Neuronal stem cell (in vitro differentiated cells): Measurements from ENCODE around the gene FAM151B. TPM values are rescaled to one million over a fixed set of nuclear protein-coding genes. Genes with fewer than 3 reads are reported as not detected.

Source experiments
- DNase-seq: peaks from one replicate; pipeline ENCODE4 v3.0.0-alpha.2; 2013; ENCODE audit warnings: low spot score
- H2AFZ ChIP-seq: one replicate; pipeline ENCODE4 v1.6.1; 2013; ENCODE audit warnings: mild to moderate bottlenecking, low read length, inconsistent platforms
- H2AK5ac ChIP-seq: 2 replicates; pipeline ENCODE4 v1.6.1; 2013; ENCODE audit warnings: low read depth, mild to moderate bottlenecking, inconsistent platforms, low read length, moderate library complexity, mixed read lengths
- H2BK120ac ChIP-seq: 2 replicates; pipeline ENCODE4 v1.6.1; 2013; ENCODE audit warnings: low read depth, mild to moderate bottlenecking, inconsistent platforms, low read length, moderate library complexity, mixed read lengths
- H2BK12ac ChIP-seq: one replicate; pipeline ENCODE4 v1.6.1; 2013; ENCODE audit warnings: low read length, inconsistent platforms
- H2BK15ac ChIP-seq: 2 replicates; pipeline ENCODE4 v1.6.1; 2013; ENCODE audit warnings: mild to moderate bottlenecking, low read length, inconsistent platforms, mixed read lengths
- H2BK5ac ChIP-seq: one replicate; pipeline ENCODE4 v1.6.1; 2013; ENCODE audit warnings: inconsistent platforms, mild to moderate bottlenecking, low read length, moderate library complexity
- H3K14ac ChIP-seq: one replicate; pipeline ENCODE4 v1.6.1; 2013; ENCODE audit warnings: low read length, inconsistent platforms
- H3K18ac ChIP-seq: 2 replicates; pipeline ENCODE4 v1.6.1; 2013; ENCODE audit warnings: low read length, inconsistent platforms
- H3K23ac ChIP-seq: 2 replicates; pipeline ENCODE4 v1.6.1; 2013; ENCODE audit warnings: low read depth, mild to moderate bottlenecking, mixed read lengths, low read length, inconsistent platforms; ENCODE audit not compliant: poor library complexity
- H3K27ac ChIP-seq: replicated peaks from 3 replicates; pipeline ENCODE4 v1.5.1; 2013; ENCODE audit warnings: low read length, inconsistent platforms
- H3K27me3 ChIP-seq, 3 experiments: 2 replicates each; pipeline ENCODE4 v1.6.1; 2013; ENCODE audit warnings: low read length in 3 of 3, mild to moderate bottlenecking in 2 of 3, inconsistent platforms in 1 of 3, low read depth in 1 of 3, mixed read lengths in 1 of 3, moderate library complexity in 1 of 3; ENCODE audit not compliant: control insufficient read depth in 3 of 3, insufficient read depth in 3 of 3
- H3K36me3 ChIP-seq, 2 donors: replicated peaks in 1 of 2; 2 replicates each; pipeline ENCODE4 v1.6.1; 2013; ENCODE audit warnings: low read length in 2 of 2; ENCODE audit not compliant: control insufficient read depth in 2 of 2, insufficient read depth in 2 of 2
- H3K4ac ChIP-seq: 2 replicates; pipeline ENCODE4 v1.6.1; 2013; ENCODE audit warnings: inconsistent platforms, mild to moderate bottlenecking, low read length, moderate library complexity
- H3K4me1 ChIP-seq, 2 donors: 1 replicate in 1 of 2; 2 replicates in 1 of 2; pipeline ENCODE4 v1.6.1; 2013; ENCODE audit warnings: low read length in 2 of 2, low read depth in 1 of 2; ENCODE audit not compliant: control insufficient read depth in 2 of 2, insufficient read depth in 1 of 2
- H3K4me2 ChIP-seq: one replicate; pipeline ENCODE4 v1.6.1; 2013; ENCODE audit warnings: mild to moderate bottlenecking, low read length, inconsistent platforms; ENCODE audit not compliant: insufficient read depth, poor library complexity, severe bottlenecking
- H3K4me3 ChIP-seq, 2 donors: 2 replicates each; pipeline ENCODE4 v1.5.1; 2013; ENCODE audit warnings: low read length in 2 of 2, mild to moderate bottlenecking in 2 of 2, inconsistent platforms in 1 of 2, moderate library complexity in 1 of 2
- H3K79me1 ChIP-seq: one replicate; pipeline ENCODE4 v1.6.1; 2013; ENCODE audit warnings: low read depth, mild to moderate bottlenecking, inconsistent platforms, low read length, moderate library complexity
- H3K9ac ChIP-seq: one replicate; pipeline ENCODE4 v1.6.1; 2013; ENCODE audit warnings: mild to moderate bottlenecking, low read depth, low read length, inconsistent platforms; ENCODE audit not compliant: poor library complexity
- H3K9me3 ChIP-seq, 2 donors: replicated peaks in 1 of 2; 2 replicates each; pipeline versions ENCODE3 to v1.6.1; 2013; ENCODE audit warnings: low read length in 2 of 2, mild to moderate bottlenecking in 2 of 2, inconsistent platforms in 1 of 2, low read depth in 1 of 2, mixed read lengths in 1 of 2, moderate library complexity in 1 of 2; ENCODE audit not compliant: control insufficient read depth in 2 of 2, insufficient read depth in 1 of 2
- H4K8ac ChIP-seq: one replicate; pipeline ENCODE4 v1.6.1; 2013; ENCODE audit warnings: low read depth, mild to moderate bottlenecking, inconsistent platforms, low read length, moderate library complexity
- H4K91ac ChIP-seq: one replicate; pipeline ENCODE4 v1.6.1; 2013; ENCODE audit warnings: low read length, low read depth, mild to moderate bottlenecking, inconsistent platforms; ENCODE audit not compliant: poor library complexity
- WGBS, 2 donors: extraction: QIAGEN DNeasy Blood & Tissue Kit; methylation state at CpG; one replicate each; pipeline ENCODE4 v1.1.7; 2013; ENCODE audit warnings: missing lambda C conversion rate in 2 of 2, mixed read lengths in 1 of 2; ENCODE audit not compliant: insufficient read length in 2 of 2, insufficient replicate concordance in 1 of 2; ENCODE audit errors: extremely low coverage in 2 of 2; 5-methylcytosine and 5-hydroxymethylcytosine counted together
- polyA plus RNA-seq, 2 experiments: library from polyadenylated mRNA; stranded (reverse); fragments of 200-250 nt; gene quantifications; one replicate each; pipeline ENCODE4 v1.2.3, GENCODE V29; 2013

FAM151B gene
- 1.7 TPM for polyA plus RNA-seq (2013, experiment 1 of 2)
- polyA plus RNA-seq (2013, experiment 2 of 2) = 1.6 TPM

GRCh38 chr5:80487829-80488721, at the start of gene FAM151B:
Gene FAM151B (plus strand): TSS chr5:80488100. CDS start chr5:80488124, 24 bp downstream.
- Histone ChIP-seq H3K4me3 (peak within 1 kb of the TSS; percentile 56 to 86), H2BK120ac (no peak within 1 kb of the TSS), H2BK15ac (peak within 1 kb of the TSS; percentile 71), H3K4me1 (peaks cover 0 to 1% of the 10 kb centered on the region in 2 donors), H3K36me3 (no peaks in the 10 kb centered on the region), H3K27ac (peak within 1 kb of the TSS; percentile 87), H3K9ac (peak within 1 kb of the TSS; percentile 80), H4K91ac (no peak within 1 kb of the TSS), H3K18ac (peak within 1 kb of the TSS; percentile 93), H3K4ac (no peak within 1 kb of the TSS), H2BK12ac (no peak within 1 kb of the TSS), H3K23ac (no peak within 1 kb of the TSS), H2AK5ac (no peak within 1 kb of the TSS), H4K8ac (no peak within 1 kb of the TSS), H2AFZ (peak within 1 kb of the TSS; percentile 95), H3K9me3 (peaks cover 0 to 7% of the 10 kb centered on the region in 2 donors), H3K27me3 (no peaks in the 10 kb centered on the region), H2BK5ac (peak within 1 kb of the TSS; percentile 62), H3K14ac (no peak within 1 kb of the TSS), H3K79me1 (peaks cover 2% of the 10 kb centered on the region), H3K4me2 (peak within 1 kb of the TSS; percentile 71)
- DNase-seq = peak; percentile 89
- WGBS, 2 donors = no CpG with 5 or more reads among the region's 85 CpGs

GRCh38 chr5:80438739-80439138, 49.2 kb upstream of the FAM151B start:
- H4K8ac ChIP-seq = no peak overlapping the region
- H3K4me3 ChIP-seq = no peak overlapping the region
- H3K4me1 ChIP-seq = no peaks in the 10 kb centered on the region
- no peak overlapping the region for H2BK120ac ChIP-seq
- H3K18ac ChIP-seq = no peak overlapping the region
- no peak overlapping the region for H3K14ac ChIP-seq
- H3K79me1 ChIP-seq = no peaks in the 10 kb centered on the region
- H3K27ac ChIP-seq = no peak overlapping the region
- WGBS, 2 donors = no CpG with 5 or more reads among the region's 4 CpGs
- no peak overlapping the region for H4K91ac ChIP-seq
- no peak overlapping the region for H2BK5ac ChIP-seq
- no peak for DNase-seq
- no peak overlapping the region for H2BK15ac ChIP-seq
- no peak overlapping the region for H3K4me2 ChIP-seq
- no peaks in the 10 kb centered on the region for H3K27me3 ChIP-seq
- no peak overlapping the region for H2BK12ac ChIP-seq
- no peak overlapping the region for H3K4ac ChIP-seq
- no peak overlapping the region for H3K23ac ChIP-seq
- H2AFZ ChIP-seq = no peak overlapping the region
- no peaks in the 10 kb centered on the region for H3K9me3 ChIP-seq
- H3K36me3 ChIP-seq = peaks cover 12 to 94% of the 10 kb centered on the region in 2 donors
- no peak overlapping the region for H2AK5ac ChIP-seq
- no peak overlapping the region for H3K9ac ChIP-seq

- Histone ChIP-seq H2BK120ac (no peak overlapping the region), H3K79me1 (no peaks in the 10 kb centered on the region), H3K4me3 (no peak overlapping the region), H3K9ac (no peak overlapping the region), H4K91ac (no peak overlapping the region), H3K27ac (no peak overlapping the region), H3K27me3 (no peaks in the 10 kb centered on the region), H2BK5ac (no peak overlapping the region), H3K18ac (no peak overlapping the region), H3K9me3 (no peaks in the 10 kb centered on the region), H4K8ac (no peak overlapping the region), H3K4ac (no peak overlapping the region), H2BK15ac (no peak overlapping the region), H2BK12ac (no peak overlapping the region), H3K36me3 (peaks cover 12 to 96% of the 10 kb centered on the region in 2 donors), H2AK5ac (no peak overlapping the region), H3K4me2 (no peak overlapping the region), H3K4me1 (no peaks in the 10 kb centered on the region), H3K14ac (no peak overlapping the region), H2AFZ (no peak overlapping the region), H3K23ac (no peak overlapping the region)
- DNase-seq = no peak
Observed at GRCh38 chr5:80439213-80439612, 48.7 kb upstream of the FAM151B start.

GRCh38 chr5:80442742-80443141, 45.2 kb upstream of the FAM151B start:
- H3K27me3 ChIP-seq = no peaks in the 10 kb centered on the region
- H3K36me3 ChIP-seq = peaks cover 9 to 99% of the 10 kb centered on the region in 2 donors
- no peaks in the 10 kb centered on the region for H3K79me1 ChIP-seq
- H3K4me3 ChIP-seq = no peak overlapping the region
- no peak overlapping the region for H4K8ac ChIP-seq
- H2BK12ac ChIP-seq = no peak overlapping the region
- H3K9me3 ChIP-seq = no peaks in the 10 kb centered on the region
- H3K27ac ChIP-seq = no peak overlapping the region
- H2BK120ac ChIP-seq = no peak overlapping the region
- no peak overlapping the region for H3K9ac ChIP-seq
- H3K4ac ChIP-seq = no peak overlapping the region
- H2AFZ ChIP-seq = no peak overlapping the region
- H3K4me2 ChIP-seq = no peak overlapping the region
- H3K4me1 ChIP-seq = no peaks in the 10 kb centered on the region
- H2BK15ac ChIP-seq = no peak overlapping the region
- H2AK5ac ChIP-seq = no peak overlapping the region
- no peak overlapping the region for H3K18ac ChIP-seq
- no peak for DNase-seq
- H3K14ac ChIP-seq = no peak overlapping the region
- no peak overlapping the region for H4K91ac ChIP-seq
- no peak overlapping the region for H2BK5ac ChIP-seq
- H3K23ac ChIP-seq = no peak overlapping the region
